C4-2B (cell line): ENCODE measurements around the gene CCDC92.

Experiments used
- ZFX ChIP-seq: fragments of 450-650 bp; IDR thresholded peaks from 2 replicates; pipeline ENCODE4 v1.6.1; 2017
- TF ChIP-seq, protein P1 (sequence below): fragments of 450-650 bp; conservative IDR thresholded peaks from 2 replicates; pipeline ENCODE4 v1.5.1; 2017; ENCODE audit warnings: mild to moderate bottlenecking

DNA sequence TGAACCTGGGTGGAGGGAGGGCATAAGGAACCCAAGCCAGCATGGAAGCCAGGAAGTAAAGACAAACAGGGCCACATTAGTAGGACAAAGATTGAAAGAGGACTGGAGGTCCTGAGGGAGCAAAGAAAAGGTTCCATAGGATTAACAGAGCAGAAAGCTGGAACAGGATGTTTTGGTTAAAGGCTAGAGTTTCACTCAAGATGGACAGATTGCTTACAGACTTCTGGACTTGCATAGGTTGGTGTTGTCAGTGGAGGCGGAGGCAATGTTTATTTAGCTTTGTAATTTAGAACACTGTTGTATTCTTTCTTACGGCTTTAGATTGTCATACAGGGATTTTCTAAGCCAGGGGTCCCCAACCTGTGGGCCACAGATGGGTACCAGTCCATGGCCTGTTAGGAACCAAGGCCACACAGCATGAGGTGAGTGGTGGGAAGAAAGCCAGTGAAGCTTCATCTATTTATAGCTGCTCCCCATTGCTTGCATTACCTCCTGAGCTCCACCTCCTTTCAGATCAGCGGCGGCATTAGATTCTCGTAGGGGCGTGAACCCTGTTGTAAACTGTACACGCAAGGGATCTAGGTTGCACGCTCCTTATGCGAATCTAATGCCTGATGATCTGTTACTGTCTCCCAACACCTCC, 31.7 kb upstream of the CCDC92 start:
- TF ChIP-seq, protein P1, sequence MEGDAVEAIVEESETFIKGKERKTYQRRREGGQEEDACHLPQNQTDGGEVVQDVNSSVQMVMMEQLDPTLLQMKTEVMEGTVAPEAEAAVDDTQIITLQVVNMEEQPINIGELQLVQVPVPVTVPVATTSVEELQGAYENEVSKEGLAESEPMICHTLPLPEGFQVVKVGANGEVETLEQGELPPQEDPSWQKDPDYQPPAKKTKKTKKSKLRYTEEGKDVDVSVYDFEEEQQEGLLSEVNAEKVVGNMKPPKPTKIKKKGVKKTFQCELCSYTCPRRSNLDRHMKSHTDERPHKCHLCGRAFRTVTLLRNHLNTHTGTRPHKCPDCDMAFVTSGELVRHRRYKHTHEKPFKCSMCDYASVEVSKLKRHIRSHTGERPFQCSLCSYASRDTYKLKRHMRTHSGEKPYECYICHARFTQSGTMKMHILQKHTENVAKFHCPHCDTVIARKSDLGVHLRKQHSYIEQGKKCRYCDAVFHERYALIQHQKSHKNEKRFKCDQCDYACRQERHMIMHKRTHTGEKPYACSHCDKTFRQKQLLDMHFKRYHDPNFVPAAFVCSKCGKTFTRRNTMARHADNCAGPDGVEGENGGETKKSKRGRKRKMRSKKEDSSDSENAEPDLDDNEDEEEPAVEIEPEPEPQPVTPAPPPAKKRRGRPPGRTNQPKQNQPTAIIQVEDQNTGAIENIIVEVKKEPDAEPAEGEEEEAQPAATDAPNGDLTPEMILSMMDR, result no peak
- TF ChIP-seq ZFX, result no peak
